ENCODE results near the gene B4GALT6. TPM values are rescaled to one million over a fixed set of nuclear protein-coding genes. Genes with fewer than 3 reads are reported as not detected.

Gene B4GALT6
- polyA plus RNA-seq, 1 donor from 2014 or later = 19.4 TPM

- Histone ChIP-seq H3K9me3 (ENCODE audit: low read length) (no peaks in the 10 kb centered on the region), H3K27me3 (ENCODE audit: insufficient read depth, low read depth, low read length) (no peaks in the 10 kb centered on the region), H3K4me2 (ENCODE audit: low read length) (no peak overlapping the region), H3K9ac (ENCODE audit: low read length) (no peak overlapping the region), H2AFZ (ENCODE audit: low read depth, low read length) (no peak overlapping the region), H3K4me3 (ENCODE audit: low read length) (no peak overlapping the region), H3F3A (ENCODE audit: insufficient read depth, low read length, poor library complexity, severe bottlenecking) (no peaks in the 10 kb centered on the region), H3K36me3 (ENCODE audit: insufficient read depth, low read length) (no peaks in the 10 kb centered on the region), H3K79me2 (replicated peaks; ENCODE audit: insufficient read depth, low read length) (no peaks in the 10 kb centered on the region), H3K27ac (ENCODE audit: low read length) (no peak overlapping the region), H3K9me2 (ENCODE audit: insufficient read depth, low read length) (no peaks in the 10 kb centered on the region), H4K20me1 (ENCODE audit: insufficient read depth) (no peaks in the 10 kb centered on the region)
- TF ChIP-seq POLR2AphosphoS5 (IDR thresholded peaks at IDR 0.05) = no peak
Measured at GRCh38 chr18:31711365-31712172, 27.2 kb upstream of the B4GALT6 start.

DNA sequence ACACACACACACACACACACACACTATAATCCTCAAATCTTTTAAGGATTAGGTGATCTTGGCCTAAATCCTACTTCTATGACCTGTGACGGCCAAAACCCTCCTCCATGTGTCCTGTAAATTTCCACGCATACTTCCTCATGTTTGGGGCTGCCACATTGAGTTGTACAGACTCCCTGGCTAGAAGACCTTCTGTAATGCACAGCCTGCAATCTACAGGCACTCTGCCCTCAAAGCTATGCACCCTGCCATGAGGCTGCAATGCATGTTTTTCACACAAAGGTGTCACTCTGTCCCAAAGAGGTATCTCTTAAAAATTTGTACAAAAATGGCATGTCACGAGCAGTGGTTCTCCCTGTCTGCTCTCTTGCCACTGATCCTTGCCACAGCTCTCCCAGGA is 26.4 kb upstream of the B4GALT6 start:
- no peaks in the 10 kb centered on the region for H3F3A ChIP-seq (ENCODE audit: insufficient read depth, low read length, poor library complexity, severe bottlenecking)
- H3K27me3 ChIP-seq (ENCODE audit: insufficient read depth, low read depth, low read length) = no peaks in the 10 kb centered on the region
- H3K4me2 ChIP-seq (ENCODE audit: low read length) = no peak overlapping the region
- no peaks in the 10 kb centered on the region for H3K36me3 ChIP-seq (ENCODE audit: insufficient read depth, low read length)
- no peaks in the 10 kb centered on the region for H3K79me2 ChIP-seq (replicated peaks; ENCODE audit: insufficient read depth, low read length)
- no peak overlapping the region for H3K9ac ChIP-seq (ENCODE audit: low read length)
- H3K9me2 ChIP-seq (ENCODE audit: insufficient read depth, low read length) = no peaks in the 10 kb centered on the region
- H4K20me1 ChIP-seq (ENCODE audit: insufficient read depth) = no peaks in the 10 kb centered on the region
- no peaks in the 10 kb centered on the region for H3K9me3 ChIP-seq (ENCODE audit: low read length)
- no peak overlapping the region for H3K4me3 ChIP-seq (ENCODE audit: low read length)
- H3K27ac ChIP-seq (ENCODE audit: low read length) = no peak overlapping the region
- TF ChIP-seq POLR2AphosphoS5 (IDR thresholded peaks at IDR 0.05) = no peak
- no peak for TF ChIP-seq TAF1 (IDR thresholded peaks at IDR 0.05; ENCODE audit: low read depth)
- TF ChIP-seq RAD21 (conservative IDR thresholded peaks at IDR 0.05) = no peak
- no peak for TF ChIP-seq EZH2 (IDR thresholded peaks at IDR 0.05; ENCODE audit: borderline replicate concordance, insufficient read depth, low read length, poor library complexity, severe bottlenecking)
- TF ChIP-seq EP300 (conservative IDR thresholded peaks at IDR 0.05; ENCODE audit: poor library complexity, severe bottlenecking) = no peak
- TF ChIP-seq REST (IDR thresholded peaks at IDR 0.05; ENCODE audit: borderline replicate concordance) = no peak
- TF ChIP-seq SMC3 (conservative IDR thresholded peaks at IDR 0.05; ENCODE audit: poor library complexity) = no peak
- TF ChIP-seq MXI1 (conservative IDR thresholded peaks at IDR 0.05; ENCODE audit: poor library complexity, severe bottlenecking) = no peak
- no peak for TF ChIP-seq CTCF (IDR thresholded peaks at IDR 0.05; ENCODE audit: poor library complexity, severe bottlenecking)
- no peak overlapping the region for H2AFZ ChIP-seq (ENCODE audit: low read depth, low read length)
